HEK293 (cell line): ENCODE results near the gene ARFGEF2.

Source experiments
- CTCF ChIA-PET: fragments of 350-600 bp; formaldehyde crosslinking; extraction: SDS; loops from one replicate; lab custom pipeline; 2021; ENCODE audit warnings: antibody characterized with exemption; lab: Yijun Ruan, JAX
- POLR2A ChIA-PET: fragments of 300-600 bp; formaldehyde crosslinking; extraction: SDS; loops from one replicate; lab custom pipeline; 2020; ENCODE audit warnings: antibody characterized with exemption, inconsistent platforms; lab: Yijun Ruan, JAX
- H3K27ac ChIP-seq: fragments of 200-500 bp; sonication (Bioruptor generic); 2 replicates; pipeline ENCODE4 v1.5.1; 2014; ENCODE audit warnings: low read depth, low read length, control low read depth, inconsistent platforms; ENCODE audit errors: extremely low read depth
- H3K36me3 ChIP-seq, 2 experiments: fragments of 200-500 bp in 1 of 2; sonication (Bioruptor generic) in 1 of 2; 1 replicate in 1 of 2; 2 replicates in 1 of 2; pipeline ENCODE4 v1.5.1; 2014 to 2017; ENCODE audit warnings: inconsistent platforms in 2 of 2, low read length in 2 of 2; ENCODE audit not compliant: control insufficient read depth in 2 of 2, insufficient read depth in 1 of 2
- H3K4me1 ChIP-seq: fragments of 200-500 bp; sonication (Bioruptor generic); 2 replicates; pipeline ENCODE4 v1.5.1; 2014; ENCODE audit warnings: mild to moderate bottlenecking, low read length, inconsistent platforms; ENCODE audit not compliant: control insufficient read depth, insufficient read depth
- H3K4me3 ChIP-seq: 2 replicates; pipeline ENCODE4 v1.5.1; 2011; ENCODE audit warnings: low read depth, mild to moderate bottlenecking, control low read depth, low read length, moderate library complexity
- H3K9me3 ChIP-seq: fragments of 200-500 bp; sonication (Bioruptor generic); 2 replicates; pipeline ENCODE4 v1.5.1; 2014; ENCODE audit warnings: low read depth, low read length, inconsistent platforms; ENCODE audit not compliant: control insufficient read depth, insufficient read depth
- PRDM6 ChIP-seq: fragments of 450-650 bp; formaldehyde crosslinking; IDR thresholded peaks from 2 replicates; pipeline ENCODE4 v1.5.1; 2017; ENCODE audit warnings: missing biosample characterization, missing genetic modification characterization
- SCRT2 ChIP-seq: fragments of 450-650 bp; formaldehyde crosslinking; IDR thresholded peaks from 2 replicates; pipeline ENCODE4 v1.5.1; 2016; ENCODE audit warnings: missing biosample characterization, missing genetic modification characterization
- SP7 ChIP-seq: fragments of 450-650 bp; formaldehyde crosslinking; IDR thresholded peaks from 2 replicates; pipeline ENCODE4 v1.5.1; 2016; ENCODE audit warnings: missing biosample characterization, missing genetic modification characterization
- ZBTB17 ChIP-seq: fragments of 450-650 bp; formaldehyde crosslinking; IDR thresholded peaks from 2 replicates; pipeline ENCODE4 v1.5.1; 2016; ENCODE audit warnings: missing biosample characterization, missing genetic modification characterization
- ZEB2 ChIP-seq: fragments of 450-650 bp; formaldehyde crosslinking; IDR thresholded peaks from 2 replicates; pipeline ENCODE4 v1.5.1; 2016; ENCODE audit warnings: missing biosample characterization, missing genetic modification characterization
- ZNF133 ChIP-seq: fragments of 450-650 bp; formaldehyde crosslinking; IDR thresholded peaks from 2 replicates; pipeline ENCODE4 v1.5.1; 2016; ENCODE audit warnings: missing biosample characterization, missing genetic modification characterization
- ZNF18 ChIP-seq: fragments of 450-650 bp; formaldehyde crosslinking; IDR thresholded peaks from 2 replicates; pipeline ENCODE4 v1.5.1; 2016; ENCODE audit warnings: missing biosample characterization, missing genetic modification characterization
- ZNF24 ChIP-seq: fragments of 450-650 bp; formaldehyde crosslinking; IDR thresholded peaks from 2 replicates; pipeline ENCODE4 v1.5.1; 2016; ENCODE audit warnings: missing biosample characterization, missing genetic modification characterization
- ZNF280C ChIP-seq: fragments of 450-650 bp; formaldehyde crosslinking; IDR thresholded peaks from 2 replicates; pipeline ENCODE4 v1.5.1; 2016; ENCODE audit warnings: missing biosample characterization, missing genetic modification characterization
- ZNF398 ChIP-seq: fragments of 450-650 bp; formaldehyde crosslinking; IDR thresholded peaks from 2 replicates; pipeline ENCODE4 v1.5.1; 2017; ENCODE audit warnings: missing biosample characterization, missing genetic modification characterization
- ZNF416 ChIP-seq: fragments of 450-650 bp; formaldehyde crosslinking; IDR thresholded peaks from 2 replicates; pipeline ENCODE4 v1.5.1; 2016; ENCODE audit warnings: missing biosample characterization, missing genetic modification characterization
- ZNF585B ChIP-seq: fragments of 450-650 bp; formaldehyde crosslinking; IDR thresholded peaks from 2 replicates; pipeline ENCODE4 v1.5.1; 2016; ENCODE audit warnings: missing biosample characterization, missing genetic modification characterization
- ZNF621 ChIP-seq: fragments of 450-650 bp; formaldehyde crosslinking; IDR thresholded peaks from 2 replicates; pipeline ENCODE4 v1.5.1; 2017; ENCODE audit warnings: missing biosample characterization, missing genetic modification characterization
- ZNF747 ChIP-seq: fragments of 450-650 bp; formaldehyde crosslinking; IDR thresholded peaks from 2 replicates; pipeline ENCODE4 v1.5.1; 2016; ENCODE audit warnings: missing biosample characterization, missing genetic modification characterization
- TF ChIP-seq, protein P1 (sequence below): fragments of 450-650 bp; formaldehyde crosslinking; IDR thresholded peaks from 2 replicates; pipeline ENCODE4 v1.5.1; 2016; ENCODE audit warnings: missing biosample characterization, missing genetic modification characterization, borderline replicate concordance
- TF ChIP-seq, protein P2 (sequence below): fragments of 450-650 bp; formaldehyde crosslinking; conservative IDR thresholded peaks from 2 replicates; pipeline ENCODE4 v1.5.1; 2016; ENCODE audit warnings: low read depth, missing biosample characterization, missing genetic modification characterization

Gene ARFGEF2

DNA sequence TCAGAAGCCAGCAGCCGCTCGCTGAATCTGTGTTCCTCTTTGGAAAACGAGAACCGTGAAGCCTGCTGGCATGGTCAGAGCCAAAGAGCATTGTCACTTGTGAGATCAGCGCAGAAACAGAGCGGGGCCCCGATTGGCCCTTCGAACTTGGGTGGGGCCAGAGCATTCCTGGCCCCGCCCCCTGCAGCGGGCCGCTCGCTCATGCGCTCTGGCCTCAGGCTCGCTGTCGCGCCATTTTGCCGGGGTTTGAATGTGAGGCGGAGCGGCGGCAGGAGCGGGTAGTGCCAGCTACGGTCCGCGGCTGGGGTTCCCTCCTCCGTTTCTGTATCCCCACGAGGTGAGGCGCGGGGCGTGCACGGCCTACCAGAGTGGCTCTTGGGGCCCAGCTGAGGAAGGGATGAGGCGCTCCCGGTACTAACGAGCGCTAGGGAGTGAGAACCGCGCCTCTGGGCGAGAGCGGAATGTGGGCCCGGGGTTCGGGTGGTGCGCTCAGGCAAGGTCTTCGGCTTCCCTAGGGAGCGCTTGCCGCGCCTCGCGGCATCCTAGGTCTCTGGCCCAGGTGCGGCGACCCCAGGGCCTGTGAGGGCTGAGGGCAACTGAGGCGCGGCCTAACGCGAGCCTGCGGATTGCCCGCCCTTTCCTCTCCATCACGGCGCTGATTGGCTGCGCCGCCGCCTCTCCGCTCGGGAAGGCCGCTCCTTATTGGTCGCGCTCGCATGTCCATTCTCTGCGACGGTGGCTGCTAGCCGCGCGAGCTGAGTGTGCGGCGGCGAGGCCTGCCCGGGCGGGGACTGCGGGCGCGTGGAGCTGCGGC lies 124.8 kb downstream of the ARFGEF2 start, which contains the start of gene CSE1L (continued):
- TF ChIP-seq ZNF398 (tag by site-specific recombination): no peak; the same call in 1 of the 2 replicates
- TF ChIP-seq ZNF416 (tag by site-specific recombination): no peak
- TF ChIP-seq ZNF280C (tag by site-specific recombination): no peak
- no peak for TF ChIP-seq ZNF621 (tag by site-specific recombination)
- peak; percentile 13; the same call in 1 of the 2 replicates for TF ChIP-seq ZNF18 (tag by site-specific recombination)
- no peak for TF ChIP-seq ZNF747 (tag by site-specific recombination)
- TF ChIP-seq ZNF24 (tag by site-specific recombination): peak; percentile 88

DNA sequence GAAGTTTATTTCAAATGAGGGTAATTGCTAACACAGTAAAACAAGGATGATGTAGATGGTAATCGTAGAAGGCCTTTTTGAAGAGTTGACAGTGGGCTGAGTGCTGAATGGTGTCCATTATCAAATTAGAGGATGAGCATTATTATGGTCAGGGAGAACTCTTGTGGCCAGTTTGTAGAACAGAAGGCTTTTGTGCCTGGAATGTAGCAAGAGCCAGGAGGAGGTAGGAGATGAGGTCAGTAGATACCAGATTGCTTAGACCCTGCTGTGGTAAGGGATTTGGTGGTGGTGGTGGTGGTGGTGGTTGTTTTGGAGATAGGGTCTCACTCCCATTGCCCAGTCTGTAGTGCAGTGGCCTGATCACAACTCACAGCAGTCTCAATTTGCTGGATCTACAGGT lies 130.8 kb downstream of the ARFGEF2 start:
- CTCF ChIA-PET: no interaction called here
- H3K4me3 ChIP-seq: no peak overlapping the region
- H3K9me3 ChIP-seq: no peaks in the 10 kb centered on the region
- H3K36me3 ChIP-seq: peaks cover 17 to 62% of the 10 kb centered on the region in 2 experiments; a peak in 2 of 3 replicates
- POLR2A ChIA-PET: no interaction called here
- peaks cover 6% of the 10 kb centered on the region for H3K4me1 ChIP-seq
- TF ChIP-seq SP7 (tag by site-specific recombination): no peak
- TF ChIP-seq ZEB2 (tag by site-specific recombination): 0 out of 2 replicates have a peak, but pooled peaks have one; percentile 34
- TF ChIP-seq, protein P1, sequence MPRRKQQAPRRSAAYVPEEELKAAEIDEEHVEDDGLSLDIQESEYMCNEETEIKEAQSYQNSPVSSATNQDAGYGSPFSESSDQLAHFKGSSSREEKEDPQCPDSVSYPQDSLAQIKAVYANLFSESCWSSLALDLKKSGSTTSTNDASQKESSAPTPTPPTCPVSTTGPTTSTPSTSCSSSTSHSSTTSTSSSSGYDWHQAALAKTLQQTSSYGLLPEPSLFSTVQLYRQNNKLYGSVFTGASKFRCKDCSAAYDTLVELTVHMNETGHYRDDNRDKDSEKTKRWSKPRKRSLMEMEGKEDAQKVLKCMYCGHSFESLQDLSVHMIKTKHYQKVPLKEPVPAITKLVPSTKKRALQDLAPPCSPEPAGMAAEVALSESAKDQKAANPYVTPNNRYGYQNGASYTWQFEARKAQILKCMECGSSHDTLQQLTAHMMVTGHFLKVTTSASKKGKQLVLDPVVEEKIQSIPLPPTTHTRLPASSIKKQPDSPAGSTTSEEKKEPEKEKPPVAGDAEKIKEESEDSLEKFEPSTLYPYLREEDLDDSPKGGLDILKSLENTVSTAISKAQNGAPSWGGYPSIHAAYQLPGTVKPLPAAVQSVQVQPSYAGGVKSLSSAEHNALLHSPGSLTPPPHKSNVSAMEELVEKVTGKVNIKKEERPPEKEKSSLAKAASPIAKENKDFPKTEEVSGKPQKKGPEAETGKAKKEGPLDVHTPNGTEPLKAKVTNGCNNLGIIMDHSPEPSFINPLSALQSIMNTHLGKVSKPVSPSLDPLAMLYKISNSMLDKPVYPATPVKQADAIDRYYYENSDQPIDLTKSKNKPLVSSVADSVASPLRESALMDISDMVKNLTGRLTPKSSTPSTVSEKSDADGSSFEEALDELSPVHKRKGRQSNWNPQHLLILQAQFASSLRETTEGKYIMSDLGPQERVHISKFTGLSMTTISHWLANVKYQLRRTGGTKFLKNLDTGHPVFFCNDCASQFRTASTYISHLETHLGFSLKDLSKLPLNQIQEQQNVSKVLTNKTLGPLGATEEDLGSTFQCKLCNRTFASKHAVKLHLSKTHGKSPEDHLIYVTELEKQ: no peak
- TF ChIP-seq SCRT2: peak; percentile 87; the same call in 1 of the 2 replicates
- TF ChIP-seq, protein P2, sequence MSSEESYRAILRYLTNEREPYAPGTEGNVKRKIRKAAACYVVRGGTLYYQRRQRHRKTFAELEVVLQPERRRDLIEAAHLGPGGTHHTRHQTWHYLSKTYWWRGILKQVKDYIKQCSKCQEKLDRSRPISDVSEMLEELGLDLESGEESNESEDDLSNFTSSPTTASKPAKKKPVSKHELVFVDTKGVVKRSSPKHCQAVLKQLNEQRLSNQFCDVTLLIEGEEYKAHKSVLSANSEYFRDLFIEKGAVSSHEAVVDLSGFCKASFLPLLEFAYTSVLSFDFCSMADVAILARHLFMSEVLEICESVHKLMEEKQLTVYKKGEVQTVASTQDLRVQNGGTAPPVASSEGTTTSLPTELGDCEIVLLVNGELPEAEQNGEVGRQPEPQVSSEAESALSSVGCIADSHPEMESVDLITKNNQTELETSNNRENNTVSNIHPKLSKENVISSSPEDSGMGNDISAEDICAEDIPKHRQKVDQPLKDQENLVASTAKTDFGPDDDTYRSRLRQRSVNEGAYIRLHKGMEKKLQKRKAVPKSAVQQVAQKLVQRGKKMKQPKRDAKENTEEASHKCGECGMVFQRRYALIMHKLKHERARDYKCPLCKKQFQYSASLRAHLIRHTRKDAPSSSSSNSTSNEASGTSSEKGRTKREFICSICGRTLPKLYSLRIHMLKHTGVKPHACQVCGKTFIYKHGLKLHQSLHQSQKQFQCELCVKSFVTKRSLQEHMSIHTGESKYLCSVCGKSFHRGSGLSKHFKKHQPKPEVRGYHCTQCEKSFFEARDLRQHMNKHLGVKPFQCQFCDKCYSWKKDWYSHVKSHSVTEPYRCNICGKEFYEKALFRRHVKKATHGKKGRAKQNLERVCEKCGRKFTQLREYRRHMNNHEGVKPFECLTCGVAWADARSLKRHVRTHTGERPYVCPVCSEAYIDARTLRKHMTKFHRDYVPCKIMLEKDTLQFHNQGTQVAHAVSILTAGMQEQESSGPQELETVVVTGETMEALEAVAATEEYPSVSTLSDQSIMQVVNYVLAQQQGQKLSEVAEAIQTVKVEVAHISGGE: no peak
- TF ChIP-seq ZNF585B (tag by site-specific recombination): no peak
- 0 out of 2 replicates have a peak, but pooled peaks have one; percentile 18 for TF ChIP-seq PRDM6 (tag by site-specific recombination)
- no peak for TF ChIP-seq ZNF133 (tag by site-specific recombination)
- TF ChIP-seq ZBTB17 (tag by site-specific recombination): peak; percentile 40
- H3K27ac ChIP-seq: no peak overlapping the region
